Activated gamma-delta T cell (primary cell): ENCODE measurements around the gene MICAL3.

Experiments used
- DNase-seq: peaks from one replicate; lab custom pipeline; 2025; lab: John Stamatoyannopoulos, UW

The MICAL3 gene

DNA sequence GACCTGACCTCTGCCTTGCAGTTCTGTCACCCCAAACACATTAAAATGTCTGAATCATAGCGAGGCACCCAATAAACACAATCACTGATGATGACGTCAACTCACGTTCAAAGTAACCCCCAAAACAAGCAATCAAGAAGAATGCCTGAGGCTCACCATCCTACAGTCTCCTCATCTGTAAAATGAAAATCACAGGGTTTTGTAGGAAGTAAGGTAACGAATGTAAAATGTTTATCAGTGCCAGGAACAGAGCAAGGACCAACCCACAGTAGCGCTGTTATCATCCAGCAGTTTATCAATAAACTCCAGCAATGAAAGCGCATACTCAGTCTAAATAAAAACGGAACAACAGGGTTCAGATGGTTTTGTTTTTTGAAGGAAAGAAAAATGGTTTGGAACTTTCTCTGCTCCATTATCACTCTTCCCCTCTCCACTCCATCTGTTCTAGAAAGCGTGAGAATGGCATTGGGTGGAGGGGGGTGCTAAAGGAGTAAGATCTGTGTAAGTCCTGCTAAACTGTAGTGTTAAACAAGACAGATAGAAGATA, 110.5 kb downstream of the MICAL3 start:
- no peak for DNase-seq

DNA sequence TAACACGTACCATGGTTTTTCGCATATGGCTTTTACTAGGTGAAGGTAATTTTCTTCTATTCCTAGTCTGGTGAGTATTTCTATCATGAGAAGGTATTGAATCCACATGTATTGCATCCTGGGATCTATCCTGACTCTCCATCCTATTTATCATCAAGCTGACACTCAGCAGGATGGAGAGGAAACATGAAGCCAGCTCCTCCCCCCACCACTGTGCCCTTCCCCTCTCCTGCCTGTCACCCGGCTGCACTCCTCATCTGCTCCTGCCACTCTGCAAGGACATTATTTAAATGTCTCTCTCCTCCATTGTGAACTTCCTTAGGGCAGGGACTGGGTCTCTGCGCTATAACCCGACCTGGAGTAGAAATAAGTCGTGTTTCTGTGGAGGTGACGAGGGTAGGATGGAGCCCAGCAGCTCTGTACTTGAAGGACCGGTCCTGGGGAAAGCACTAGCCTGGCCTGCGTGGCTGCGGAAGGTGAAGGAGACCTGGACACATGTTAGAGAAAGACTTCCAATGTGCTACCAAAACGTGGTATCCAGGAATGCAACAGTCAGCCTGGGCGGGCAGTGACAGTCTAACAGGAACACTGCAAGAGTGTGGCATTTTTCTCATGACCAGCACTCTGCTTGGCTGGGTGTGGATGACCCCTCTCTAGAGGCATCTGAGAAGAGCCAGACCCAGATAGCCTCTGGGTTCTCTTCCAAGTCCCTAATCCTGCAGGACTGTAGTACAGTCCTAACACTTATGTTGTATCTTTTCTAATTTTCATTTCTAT, 111.2 kb downstream of the MICAL3 start:
- DNase-seq = no peak

DNA sequence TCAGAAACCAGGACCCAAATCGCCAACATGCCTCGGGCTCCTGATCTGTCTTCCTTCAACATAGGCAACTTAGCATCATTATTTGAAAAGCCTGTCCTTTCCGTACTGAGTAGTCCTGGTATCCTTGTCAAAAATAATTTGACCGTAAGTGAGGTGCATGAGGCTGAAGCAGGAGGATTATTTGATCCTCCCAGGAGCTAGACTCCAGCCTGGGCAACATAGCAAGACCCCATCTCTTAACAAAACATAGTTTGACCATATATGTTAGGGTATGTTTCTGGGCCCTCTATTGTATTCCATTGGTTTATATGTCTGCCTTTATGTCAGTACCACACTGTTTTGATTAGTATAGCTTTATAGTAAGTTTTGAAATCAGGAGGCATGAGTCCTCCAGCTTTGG, 112.5 kb downstream of the MICAL3 start:
- DNase-seq = no peak

DNA sequence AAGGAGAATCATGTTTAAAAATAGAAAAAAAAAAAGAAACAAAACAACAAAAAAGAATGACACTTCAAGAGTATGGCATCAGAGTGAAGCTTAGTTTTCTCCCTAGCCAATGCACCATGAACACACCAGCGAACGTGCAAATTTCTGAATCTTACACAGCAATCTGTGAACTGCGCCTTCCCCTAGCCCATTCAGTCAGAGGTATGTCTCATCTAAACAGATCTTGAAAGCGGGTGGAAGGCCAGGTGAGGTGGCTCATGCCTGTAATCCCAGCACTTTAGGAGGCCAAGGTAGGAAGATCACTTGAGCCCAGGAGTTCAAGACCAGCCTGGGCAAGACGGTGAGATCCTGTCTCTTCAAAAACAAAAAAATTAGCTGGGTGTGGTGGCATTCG, 113.1 kb downstream of the MICAL3 start:
- no peak for DNase-seq

DNA sequence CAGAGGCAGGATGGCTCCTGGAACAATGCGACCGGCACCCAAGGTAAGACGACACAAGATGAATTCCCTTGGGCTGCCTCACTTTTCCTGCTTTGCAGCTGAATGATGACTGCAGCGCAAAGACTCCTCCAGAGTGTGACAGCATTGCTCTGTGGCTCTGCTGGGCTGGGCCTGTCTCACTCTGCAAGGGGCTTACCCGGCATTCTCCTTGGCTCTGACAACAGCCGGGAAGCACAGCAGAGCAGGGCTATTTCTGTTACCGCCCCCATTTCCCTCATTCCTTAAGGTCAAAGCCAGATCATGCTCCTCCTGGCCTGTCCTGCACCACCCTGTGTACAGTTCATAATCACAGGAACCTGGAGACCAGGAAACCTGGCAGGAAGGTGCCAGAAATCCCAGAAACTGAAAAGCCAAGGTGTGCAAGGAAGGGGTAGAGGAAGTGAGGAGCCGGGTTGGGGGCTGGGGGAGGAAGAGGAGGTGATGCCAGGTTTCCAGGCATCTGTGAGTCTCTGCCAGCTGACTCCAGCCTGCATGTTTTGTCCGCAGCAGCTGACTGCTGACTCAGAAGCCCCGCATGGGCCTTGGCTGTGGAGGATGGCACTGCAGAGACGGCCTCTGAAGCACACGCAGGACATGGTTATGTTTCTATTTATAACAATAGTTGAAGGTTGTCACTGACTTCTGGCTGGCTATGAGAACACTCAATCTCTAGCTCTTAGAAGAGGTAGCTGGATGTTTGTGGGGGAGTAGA, 113.6 kb downstream of the MICAL3 start:
- DNase-seq = no peak

DNA sequence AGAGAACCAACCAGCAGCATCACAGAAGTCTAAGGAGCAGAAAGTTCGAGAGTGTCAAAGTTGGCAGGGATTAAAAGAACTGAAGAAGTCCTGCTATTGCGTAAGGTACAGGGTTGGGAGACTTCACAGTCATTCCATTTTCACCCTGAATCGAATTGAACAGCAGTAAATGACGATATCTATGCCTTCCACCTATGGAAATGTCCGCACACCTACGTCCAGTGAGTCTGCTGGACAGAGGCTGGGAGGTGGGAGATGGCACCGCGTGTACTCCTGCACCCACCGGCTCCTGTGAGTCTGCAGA, 116.7 kb downstream of the MICAL3 start:
- DNase-seq = no peak

DNA sequence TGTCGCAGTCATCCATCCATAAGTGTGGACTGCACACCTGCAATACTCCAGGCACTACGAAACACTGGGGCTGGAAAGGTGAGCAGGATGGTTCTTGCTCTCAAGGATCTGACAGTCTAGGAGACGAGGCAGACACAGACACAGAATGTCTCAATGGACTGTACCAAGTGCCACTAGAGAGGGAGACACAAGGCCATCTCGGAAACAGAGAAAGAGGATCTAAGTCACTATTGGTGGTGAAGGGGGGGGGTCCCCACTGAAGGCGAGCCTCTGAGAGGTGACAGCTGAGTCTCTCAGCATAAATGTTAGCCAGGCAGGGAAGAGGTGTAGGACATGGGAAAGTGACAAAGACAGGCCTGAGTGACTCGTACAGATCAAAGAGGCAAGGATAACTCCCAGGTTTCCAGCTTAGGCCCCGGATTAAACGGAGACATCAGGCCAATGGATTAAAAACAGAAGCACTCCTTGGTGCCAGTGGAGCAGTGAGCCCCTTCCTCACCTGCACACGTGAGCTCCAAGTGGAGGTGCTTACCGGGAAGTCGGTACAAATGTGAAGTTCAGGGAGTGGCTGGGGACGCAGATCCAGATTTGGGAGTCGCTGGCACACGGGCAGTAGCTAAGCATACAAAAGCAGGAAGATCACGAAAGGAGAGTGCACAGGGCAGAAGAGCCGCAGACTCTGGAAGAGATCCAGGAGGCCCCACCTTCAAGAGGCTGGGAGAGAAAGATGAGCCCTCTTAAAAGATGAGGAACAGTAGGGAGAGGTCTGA, 117.2 kb downstream of the MICAL3 start:
- DNase-seq = no peak

DNA sequence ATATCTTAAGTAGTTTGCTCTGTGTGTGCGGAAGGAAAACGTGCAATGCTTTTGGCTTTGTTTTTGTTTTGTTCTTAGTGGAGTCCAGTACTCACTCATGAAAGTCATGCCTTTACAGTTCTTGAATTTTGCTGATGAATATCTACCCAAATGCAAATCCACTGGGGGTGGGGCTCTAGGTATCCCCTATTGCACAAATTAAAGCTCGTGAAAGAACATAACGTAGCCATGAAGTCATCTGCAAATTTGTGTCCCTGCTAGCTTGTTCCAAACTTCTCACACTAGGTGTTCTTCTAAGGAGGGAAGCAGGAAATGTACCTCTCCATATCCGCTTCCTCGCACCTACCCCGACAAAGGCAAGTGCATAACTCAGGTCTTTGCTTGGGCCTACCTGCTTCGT, 118.9 kb downstream of the MICAL3 start:
- DNase-seq = no peak

DNA sequence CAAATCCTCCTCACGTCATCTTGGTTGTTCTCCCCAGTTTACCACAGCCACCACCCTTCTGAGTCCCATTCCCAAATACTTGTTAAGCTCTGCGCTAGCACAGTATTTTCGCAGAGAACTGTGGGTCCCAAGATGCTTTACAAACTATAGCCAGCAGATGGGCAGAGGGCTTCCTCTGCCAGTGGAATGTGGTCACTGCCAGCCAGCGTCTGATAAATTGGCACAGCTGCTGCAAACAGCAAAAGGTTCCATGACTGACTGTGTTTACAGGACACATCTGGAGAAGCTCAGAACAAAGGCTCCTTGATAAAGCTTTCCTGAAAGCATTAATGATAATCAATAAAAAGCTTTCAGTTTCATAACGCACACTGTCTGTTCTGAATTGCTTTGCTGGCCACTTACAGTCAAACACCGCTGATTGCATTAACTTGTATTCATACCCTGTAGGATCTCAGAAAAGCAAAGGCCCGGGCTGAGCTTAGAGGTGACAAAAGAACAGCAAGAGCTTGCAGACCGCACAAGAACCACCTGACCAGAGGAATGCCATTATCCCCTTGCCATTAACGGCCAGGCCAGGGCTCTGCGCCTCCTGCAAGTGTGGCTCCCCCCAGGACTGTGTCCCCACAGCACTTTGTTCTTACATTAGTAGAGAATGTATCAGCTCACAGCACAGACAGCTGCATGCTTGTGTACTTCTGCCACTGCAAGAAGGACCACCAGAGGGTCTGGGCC, 120.6 kb downstream of the MICAL3 start:
- DNase-seq = no peak

DNA sequence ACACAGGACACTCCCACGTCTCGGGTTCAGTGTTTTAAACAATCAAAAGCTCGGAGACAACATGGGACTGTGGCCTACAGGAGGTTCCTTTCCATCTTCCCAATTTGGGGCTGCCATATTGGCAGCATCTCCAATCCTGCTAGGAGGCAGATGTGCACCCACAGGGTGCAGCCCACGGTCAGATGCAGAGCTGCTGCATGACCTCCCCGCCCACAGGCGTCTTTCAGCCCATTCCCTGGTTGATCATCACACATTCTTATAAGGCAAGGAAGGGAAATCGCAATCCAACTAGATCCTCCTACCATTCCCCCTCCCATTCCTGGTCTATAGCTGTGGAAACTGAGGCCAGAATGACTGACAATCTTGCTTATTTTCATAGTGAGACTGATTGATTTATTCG, 121.4 kb downstream of the MICAL3 start:
- DNase-seq = no peak

DNA sequence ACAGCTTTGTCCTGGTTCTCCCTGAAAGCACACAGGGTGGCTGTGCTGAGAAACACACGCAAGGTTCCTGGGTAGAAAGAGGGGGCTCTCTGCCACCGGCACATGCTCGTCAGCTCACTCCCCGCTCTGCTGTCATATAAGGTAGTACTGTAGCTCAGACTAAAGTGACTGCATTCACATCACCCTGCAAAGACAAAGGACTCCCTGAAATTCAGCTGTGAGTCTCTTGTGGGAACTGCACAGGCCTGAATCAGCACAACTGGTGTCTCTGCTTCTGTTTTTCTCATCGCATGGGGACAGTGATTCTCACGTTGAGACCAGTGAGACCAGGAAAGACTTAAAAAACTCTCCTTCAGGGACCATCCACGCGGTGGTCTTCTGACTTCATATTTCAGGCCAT, 126.0 kb downstream of the MICAL3 start:
- no peak for DNase-seq

DNA sequence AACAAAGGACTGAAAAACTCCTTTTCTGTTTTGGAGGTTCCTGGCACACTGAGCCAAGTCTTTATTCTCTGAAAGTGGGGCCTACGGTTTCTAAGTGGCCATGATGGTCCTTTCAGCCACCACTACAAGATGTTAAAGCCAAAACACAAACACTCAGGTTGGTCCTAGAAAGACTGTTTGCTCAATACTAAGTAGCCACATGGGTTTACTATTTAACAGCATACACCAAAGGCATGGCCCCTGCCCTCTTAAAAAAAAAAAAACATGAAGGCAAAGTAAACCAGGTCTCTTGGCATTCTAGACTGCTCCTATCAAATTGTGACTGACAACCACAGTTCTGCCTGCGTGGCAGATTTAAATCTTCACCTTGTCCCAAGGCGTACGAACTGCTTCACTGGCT, 126.5 kb downstream of the MICAL3 start:
- no peak for DNase-seq

DNA sequence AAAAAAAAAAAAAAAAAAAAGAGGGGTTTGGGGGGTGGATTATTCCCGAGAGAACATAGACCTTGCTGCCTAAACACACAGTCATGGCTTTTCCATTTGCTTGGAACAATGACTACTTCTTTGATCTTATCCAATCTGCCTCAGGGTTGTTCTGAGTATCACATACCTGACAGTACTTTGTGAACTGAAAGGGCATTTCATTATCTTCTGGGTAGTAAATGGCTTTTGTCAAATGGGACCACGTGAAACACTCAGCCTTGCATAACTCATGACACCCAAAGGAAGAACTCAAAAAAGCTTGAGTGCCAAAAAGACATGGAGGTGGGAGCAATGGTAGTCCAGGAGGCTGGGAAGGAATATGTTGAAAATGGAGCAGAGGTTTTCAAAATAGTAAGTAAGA, 126.9 kb downstream of the MICAL3 start:
- no peak for DNase-seq

DNA sequence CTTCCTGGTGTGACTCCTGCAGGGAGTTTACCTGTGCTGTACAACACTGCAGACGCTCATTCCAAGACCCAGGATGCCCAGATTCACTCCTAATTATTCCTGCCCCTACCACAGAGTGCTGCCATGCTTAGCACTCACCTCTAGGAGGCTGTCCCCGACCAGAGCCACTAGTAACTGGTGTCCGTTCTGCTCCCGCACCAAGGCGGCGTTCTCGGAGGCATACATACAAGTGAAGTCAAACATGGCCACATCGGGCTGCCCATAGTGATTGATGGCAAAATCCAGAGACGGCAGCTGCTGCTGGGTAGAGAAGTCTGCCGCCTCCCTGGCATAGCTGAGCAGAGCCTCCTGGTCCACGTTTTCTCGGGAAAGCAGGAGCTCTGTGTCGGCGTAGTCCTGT, 127.8 kb downstream of the MICAL3 start:
- no peak for DNase-seq

DNA sequence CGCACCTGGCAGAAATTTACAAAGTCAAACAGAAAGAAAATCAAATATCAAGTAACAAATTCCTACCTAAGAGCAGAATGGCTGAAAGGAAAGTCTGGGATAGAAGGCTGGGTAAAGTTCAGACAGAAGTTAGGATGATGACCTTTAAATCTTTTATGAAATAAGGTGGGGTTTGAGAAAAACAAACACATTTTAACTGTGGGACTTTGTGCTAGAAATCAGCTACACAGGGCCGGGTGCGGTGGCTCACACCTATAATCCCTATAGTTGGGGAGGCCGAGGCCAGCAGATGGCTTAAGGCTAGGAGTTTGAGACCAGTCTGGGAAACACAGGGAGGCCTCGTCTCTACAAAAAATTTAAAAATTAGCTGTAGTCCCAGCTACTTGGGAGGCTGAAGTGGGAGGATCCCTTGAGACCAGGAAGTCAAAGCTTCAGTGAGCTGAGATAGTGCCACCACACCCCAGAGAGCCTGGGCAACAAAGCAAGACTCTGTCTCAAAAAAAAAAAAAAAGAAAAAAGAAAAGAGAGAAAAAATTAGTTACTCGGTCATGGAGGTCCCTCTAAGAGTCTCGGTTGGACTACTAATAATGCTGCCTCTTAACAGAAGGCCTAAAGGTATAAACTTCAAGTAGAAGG, 130.3 kb downstream of the MICAL3 start:
- DNase-seq = no peak

DNA sequence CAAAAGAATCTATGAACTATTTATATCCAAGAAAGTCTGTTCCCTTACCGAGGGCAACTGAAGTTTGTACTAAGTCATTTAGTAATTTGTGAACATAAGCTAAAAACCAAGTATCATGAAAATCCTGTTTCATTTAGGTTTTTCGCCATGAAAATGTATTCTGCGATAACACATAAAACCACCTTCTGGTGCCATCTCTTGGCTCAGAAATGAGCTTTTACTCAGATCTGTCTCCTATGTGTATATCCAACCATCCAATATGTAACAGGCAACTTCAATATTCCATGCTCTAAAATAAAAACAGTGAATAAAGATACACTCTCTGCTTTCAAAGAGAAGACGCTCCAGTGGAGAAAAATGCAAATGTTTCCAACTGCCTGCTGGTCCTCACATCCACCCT, 132.0 kb downstream of the MICAL3 start:
- DNase-seq = no peak

DNA sequence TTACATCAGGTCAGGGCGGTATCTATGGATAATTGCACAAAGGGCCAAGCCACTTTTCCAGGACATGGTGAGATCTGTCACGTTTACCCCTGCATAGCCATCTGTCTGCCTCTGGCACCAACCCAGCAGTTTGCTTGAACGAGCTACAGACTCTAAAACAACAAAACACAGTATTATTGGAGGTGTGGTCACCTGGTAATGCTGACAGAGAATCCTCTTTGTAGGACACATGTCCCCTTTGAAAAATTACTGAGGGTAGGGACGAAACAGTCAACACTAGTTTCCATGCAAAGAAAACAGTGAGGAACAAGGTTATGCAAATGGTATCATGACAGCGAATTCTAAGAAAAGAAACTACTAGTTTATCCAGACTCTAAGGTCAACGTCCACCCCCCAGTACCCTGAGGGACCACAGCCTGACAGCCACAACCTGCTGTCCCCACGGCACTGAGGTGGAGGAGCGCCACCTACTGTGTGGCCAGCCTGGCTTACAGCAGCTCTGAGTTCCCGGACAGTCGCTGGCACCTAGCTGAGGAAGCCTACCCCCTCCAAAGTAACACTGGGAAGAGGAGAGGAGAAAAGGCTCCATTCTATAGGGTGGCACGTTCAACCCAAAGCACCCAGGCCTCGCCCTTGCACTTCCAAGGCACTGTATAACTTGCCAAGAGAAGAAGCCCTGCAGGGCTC, 132.7 kb downstream of the MICAL3 start:
- DNase-seq = no peak

DNA sequence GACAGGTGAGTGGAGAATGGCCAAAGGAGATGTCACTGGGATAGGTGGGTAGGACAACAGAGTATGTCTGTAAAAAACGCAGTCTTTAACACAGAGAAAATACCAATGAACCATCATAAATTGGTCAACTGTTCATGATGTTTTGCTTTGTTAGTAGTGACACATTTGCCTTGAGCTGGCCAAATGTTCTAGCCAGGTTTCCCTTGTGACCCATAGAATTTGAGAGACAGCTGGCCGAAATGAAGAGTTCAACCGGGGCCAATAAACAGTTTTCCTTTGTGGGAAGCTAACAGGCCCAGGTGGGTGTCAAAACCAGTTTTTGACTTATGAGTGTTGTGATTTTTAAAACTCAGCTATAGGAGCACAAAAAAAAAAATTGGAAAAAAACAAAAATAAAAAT, 133.5 kb downstream of the MICAL3 start:
- DNase-seq = no peak

DNA sequence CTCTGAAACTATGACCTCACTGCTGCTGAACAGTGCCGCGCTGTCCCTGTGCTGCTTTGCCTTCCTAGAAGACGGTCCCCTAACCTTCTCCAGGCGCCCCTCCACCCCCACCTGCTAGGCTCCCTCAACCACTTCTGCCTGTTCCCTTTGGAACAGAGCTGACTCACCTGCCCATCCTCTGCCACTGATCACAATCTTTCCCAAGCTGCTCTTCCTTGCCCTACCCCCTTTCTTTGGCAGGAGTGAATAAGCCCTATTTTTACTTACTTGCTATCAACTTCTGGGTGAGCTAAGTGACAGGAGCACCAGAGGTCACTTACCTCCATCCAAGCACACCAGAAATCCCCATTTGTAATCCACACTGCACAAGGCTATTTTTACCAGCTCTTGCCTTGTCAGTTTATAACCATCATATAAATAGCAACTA, 134.1 kb downstream of the MICAL3 start:
- no peak for DNase-seq

DNA sequence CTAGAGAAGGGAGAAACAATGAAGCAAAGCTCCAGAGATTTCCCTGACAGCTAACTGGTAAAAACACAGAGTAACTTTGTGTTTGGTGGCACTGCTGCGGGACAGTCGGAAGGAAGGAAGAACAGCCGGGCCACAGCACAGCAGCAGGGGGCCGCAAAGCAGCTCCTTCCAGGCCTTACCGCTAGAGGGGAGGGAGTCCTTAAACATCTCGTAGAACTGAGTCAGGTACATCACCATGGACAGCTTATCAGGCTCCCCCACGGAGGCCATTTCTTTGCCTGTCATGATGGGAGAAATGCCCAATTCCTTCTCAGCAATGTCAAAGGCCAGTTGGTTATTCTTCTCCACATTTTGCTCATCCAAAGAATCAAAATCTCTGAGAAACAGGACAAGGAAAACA, 135.5 kb downstream of the MICAL3 start:
- DNase-seq = no peak

DNA sequence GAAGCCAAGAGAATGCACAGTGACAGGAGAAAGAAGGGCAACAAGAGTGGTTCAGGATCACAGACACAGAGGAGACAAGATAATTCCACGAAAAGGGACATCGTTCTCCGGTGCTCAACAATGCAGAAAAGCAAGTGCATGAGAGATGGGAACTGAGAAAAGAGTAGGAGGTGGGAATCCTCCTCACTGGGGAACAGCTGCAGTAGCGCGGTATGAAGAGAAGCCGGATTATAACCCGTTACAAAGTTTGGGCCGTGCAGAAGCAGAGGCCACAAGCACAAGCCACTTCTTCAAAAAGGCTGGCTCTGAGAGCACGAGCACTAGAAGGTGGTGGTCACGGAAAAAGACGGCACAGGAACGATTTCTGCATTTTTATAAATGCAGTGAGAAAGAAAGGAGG, 135.9 kb downstream of the MICAL3 start:
- no peak for DNase-seq
